Mucosa of rectum (tissue), 2 donors: ENCODE results near the gene SMURF1.

Source experiments
- H3K27ac ChIP-seq, 2 donors: one replicate each; pipeline ENCODE4 v1.7.0; 2013; ENCODE audit warnings: inconsistent platforms in 2 of 2, low read depth in 2 of 2, low read length in 2 of 2
- H3K27me3 ChIP-seq, 2 donors: one replicate each; pipeline ENCODE4 v1.7.0; 2013; ENCODE audit warnings: low read length in 2 of 2; ENCODE audit not compliant: control insufficient read depth in 2 of 2, insufficient read depth in 2 of 2
- H3K36me3 ChIP-seq, 2 donors: one replicate each; pipeline ENCODE4 v1.7.0; 2013; ENCODE audit warnings: low read length in 2 of 2; ENCODE audit not compliant: control insufficient read depth in 2 of 2, insufficient read depth in 2 of 2
- H3K4me1 ChIP-seq, 2 donors: one replicate each; pipeline ENCODE4 v1.7.0; 2013; ENCODE audit warnings: low read length in 2 of 2, mild to moderate bottlenecking in 1 of 2; ENCODE audit not compliant: control insufficient read depth in 2 of 2, insufficient read depth in 2 of 2
- H3K4me3 ChIP-seq, 2 donors: one replicate each; pipeline ENCODE4 v1.7.0; 2013; ENCODE audit warnings: low read length in 2 of 2
- H3K9ac ChIP-seq, 2 donors: one replicate each; pipeline ENCODE4 v1.7.0; 2013; ENCODE audit warnings: low read length in 2 of 2, low read depth in 1 of 2, mild to moderate bottlenecking in 1 of 2
- H3K9me3 ChIP-seq, 2 donors: one replicate each; pipeline ENCODE4 v1.7.0; 2013; ENCODE audit warnings: low read length in 2 of 2; ENCODE audit not compliant: control insufficient read depth in 2 of 2
- donor health status: healthy.
- donor health status: Normal muscosa, but diverticular disease.

The SMURF1 gene

GRCh38 chr7:98994046-98994944, 149.6 kb downstream of the SMURF1 start:
- Histone ChIP-seq H3K27ac (no peak overlapping the region), H3K9me3 (no peaks in the 10 kb centered on the region), H3K36me3 (peaks cover 76 to 85% of the 10 kb centered on the region in 2 donors), H3K27me3 (no peaks in the 10 kb centered on the region), H3K4me3 (no peak overlapping the region), H3K9ac (no peak overlapping the region), H3K4me1 (peaks cover 0 to 6% of the 10 kb centered on the region in 2 donors)

- Histone ChIP-seq H3K9ac (no peak overlapping the region), H3K4me3 (no peak overlapping the region), H3K27me3 (no peaks in the 10 kb centered on the region), H3K36me3 (peaks cover 77 to 85% of the 10 kb centered on the region in 2 donors), H3K27ac (no peak overlapping the region), H3K4me1 (no peaks in the 10 kb centered on the region), H3K9me3 (no peaks in the 10 kb centered on the region)
Observed at GRCh38 chr7:98993024-98993897, 150.6 kb downstream of the SMURF1 start.

- Histone ChIP-seq H3K27ac (no peak overlapping the region), H3K9me3 (no peaks in the 10 kb centered on the region), H3K4me3 (no peak overlapping the region), H3K36me3 (peaks cover 88 to 89% of the 10 kb centered on the region in 2 donors), H3K9ac (no peak overlapping the region), H3K4me1 (no peaks in the 10 kb centered on the region), H3K27me3 (no peaks in the 10 kb centered on the region)
Observed at GRCh38 chr7:98992076-98992475, 151.8 kb downstream of the SMURF1 start.

GRCh38 chr7:98991141-98991540, 152.8 kb downstream of the SMURF1 start:
- Histone ChIP-seq H3K36me3 (peaks cover 87 to 92% of the 10 kb centered on the region in 2 donors), H3K9me3 (no peaks in the 10 kb centered on the region), H3K27me3 (no peaks in the 10 kb centered on the region), H3K27ac (no peak overlapping the region), H3K9ac (no peak overlapping the region), H3K4me1 (no peaks in the 10 kb centered on the region), H3K4me3 (no peak overlapping the region)

- Histone ChIP-seq H3K27me3 (no peaks in the 10 kb centered on the region), H3K36me3 (peaks cover 87 to 92% of the 10 kb centered on the region in 2 donors)
Observed at GRCh38 chr7:98990356-98990755, 153.6 kb downstream of the SMURF1 start.

GRCh38 chr7:98988641-98989040, 155.3 kb downstream of the SMURF1 start:
- H3K27me3 ChIP-seq, result no peaks in the 10 kb centered on the region
- H3K4me3 ChIP-seq, result no peak overlapping the region
- no peaks in the 10 kb centered on the region for H3K4me1 ChIP-seq
- H3K27ac ChIP-seq, result no peak overlapping the region
- no peaks in the 10 kb centered on the region for H3K9me3 ChIP-seq
- no peak overlapping the region for H3K9ac ChIP-seq
- peaks cover 82 to 91% of the 10 kb centered on the region in 2 donors for H3K36me3 ChIP-seq

More at GRCh38 chr7:98990356-98990755, 153.6 kb downstream of the SMURF1 start:
- Histone ChIP-seq H3K4me1 (no peaks in the 10 kb centered on the region), H3K9me3 (no peaks in the 10 kb centered on the region), H3K9ac (no peak overlapping the region), H3K4me3 (no peak overlapping the region), H3K27ac (no peak overlapping the region)

GRCh38 chr7:98985945-98986344, 158.0 kb downstream of the SMURF1 start:
- H3K27ac ChIP-seq, result no peak overlapping the region
- H3K9me3 ChIP-seq, result no peaks in the 10 kb centered on the region
- H3K36me3 ChIP-seq, result peaks cover 82 to 90% of the 10 kb centered on the region in 2 donors
- no peak overlapping the region for H3K9ac ChIP-seq
- no peaks in the 10 kb centered on the region for H3K4me1 ChIP-seq
- no peak overlapping the region for H3K4me3 ChIP-seq
- no peaks in the 10 kb centered on the region for H3K27me3 ChIP-seq

GRCh38 chr7:98985406-98985805, 158.5 kb downstream of the SMURF1 start:
- H3K36me3 ChIP-seq, result peaks cover 79 to 87% of the 10 kb centered on the region in 2 donors
- H3K4me3 ChIP-seq, result no peak overlapping the region
- H3K27me3 ChIP-seq, result no peaks in the 10 kb centered on the region
- H3K9me3 ChIP-seq, result no peaks in the 10 kb centered on the region
- H3K27ac ChIP-seq, result no peak overlapping the region
- no peaks in the 10 kb centered on the region for H3K4me1 ChIP-seq
- no peak overlapping the region for H3K9ac ChIP-seq

GRCh38 chr7:98984126-98984525, 159.8 kb downstream of the SMURF1 start:
- Histone ChIP-seq H3K27me3 (no peaks in the 10 kb centered on the region), H3K4me3 (no peak overlapping the region), H3K36me3 (peaks cover 78 to 89% of the 10 kb centered on the region in 2 donors), H3K4me1 (no peaks in the 10 kb centered on the region), H3K27ac (no peak overlapping the region), H3K9me3 (no peaks in the 10 kb centered on the region), H3K9ac (no peak overlapping the region)

GRCh38 chr7:98982686-98983085, 161.2 kb downstream of the SMURF1 start:
- H3K27ac ChIP-seq, result no peak overlapping the region
- H3K4me3 ChIP-seq, result no peak overlapping the region
- no peaks in the 10 kb centered on the region for H3K27me3 ChIP-seq
- no peaks in the 10 kb centered on the region for H3K9me3 ChIP-seq
- no peak overlapping the region for H3K9ac ChIP-seq
- H3K36me3 ChIP-seq, result peaks cover 79 to 92% of the 10 kb centered on the region in 2 donors
- H3K4me1 ChIP-seq, result no peaks in the 10 kb centered on the region
